Measurements from ENCODE around the gene CEP78.

Gene CEP78

GRCh38 chr9:78311075-78311474, 75.2 kb downstream of the CEP78 start:
- DNase-seq = no peak

GRCh38 chr9:78311886-78312524, 76.1 kb downstream of the CEP78 start:
- DNase-seq = no peak

GRCh38 chr9:78314550-78314949, 78.7 kb downstream of the CEP78 start:
- no peak for DNase-seq

GRCh38 chr9:78314953-78315870, 79.3 kb downstream of the CEP78 start:
- peak; percentile 35 for DNase-seq

GRCh38 chr9:78316166-78316892, 80.5 kb downstream of the CEP78 start:
- DNase-seq = no peak

- no peak for DNase-seq
These were observed 83.5 kb downstream of the CEP78 start for GRCh38 chr9:78319197-78320029.

GRCh38 chr9:78320030-78320693, 84.3 kb downstream of the CEP78 start:
- DNase-seq = no peak

- no peak for DNase-seq
These were observed 85.1 kb downstream of the CEP78 start for GRCh38 chr9:78320875-78321496.

GRCh38 chr9:78321505-78321904, 85.6 kb downstream of the CEP78 start:
- DNase-seq = no peak

- DNase-seq = no peak
These were observed 88.3 kb downstream of the CEP78 start for GRCh38 chr9:78324068-78324650.

- DNase-seq = no peak
These were observed 88.8 kb downstream of the CEP78 start for GRCh38 chr9:78324682-78325081.

- DNase-seq = peak; percentile 32
These were observed 89.5 kb downstream of the CEP78 start for GRCh38 chr9:78325343-78325742.

- DNase-seq = no peak
These were observed 90.0 kb downstream of the CEP78 start for GRCh38 chr9:78325846-78326360.

GRCh38 chr9:78326564-78326963, 90.7 kb downstream of the CEP78 start:
- DNase-seq = no peak

Measured in EL (cell line).